HG03575 (cell line): ENCODE measurements around the gene PLA2G6.
"Not testable (repeated sequence)": the region's sequence is repeated elsewhere in the genome, so short reads cannot be mapped to it uniquely, and the experiment has no call there.

Experiments used
- ATAC-seq: cut with Tn5 transposase; IDR thresholded peaks from one replicate; pipeline ENCODE4 v1.9.1; 2021; ENCODE audit not compliant: unreplicated experiment, insufficient number of reproducible peaks, low FRiP score; ENCODE audit errors: extremely low read depth

The PLA2G6 gene

GRCh38 chr22:38172832-38173640 is 8.6 kb downstream of the PLA2G6 start:
- no peak for ATAC-seq

GRCh38 chr22:38171927-38172831 is 9.5 kb downstream of the PLA2G6 start:
- ATAC-seq: no peak

DNA sequence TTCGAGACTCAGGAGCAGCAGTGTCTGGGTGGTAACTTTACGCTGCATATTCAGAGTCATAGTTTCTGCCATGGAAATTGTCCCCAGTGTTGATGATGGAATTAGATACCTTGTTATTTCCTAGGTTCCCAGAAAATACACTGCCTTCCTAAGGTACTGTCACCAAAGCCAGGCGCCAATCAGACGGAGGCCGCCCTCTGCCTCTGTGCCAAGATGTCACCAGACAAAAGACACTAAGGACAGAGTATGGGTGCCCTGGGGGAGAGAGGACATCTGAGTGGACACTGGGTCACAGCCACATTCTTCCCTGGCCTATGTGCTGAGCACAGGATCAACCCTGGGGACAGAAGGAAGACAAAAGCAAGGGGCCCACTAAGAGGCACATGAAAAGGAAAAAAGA is 11.2 kb downstream of the PLA2G6 start:
- ATAC-seq: no peak

- ATAC-seq: no peak
Measured at GRCh38 chr22:38169116-38169515, 12.5 kb downstream of the PLA2G6 start.

- no peak for ATAC-seq
Measured at GRCh38 chr22:38167988-38168407, 13.6 kb downstream of the PLA2G6 start.

DNA sequence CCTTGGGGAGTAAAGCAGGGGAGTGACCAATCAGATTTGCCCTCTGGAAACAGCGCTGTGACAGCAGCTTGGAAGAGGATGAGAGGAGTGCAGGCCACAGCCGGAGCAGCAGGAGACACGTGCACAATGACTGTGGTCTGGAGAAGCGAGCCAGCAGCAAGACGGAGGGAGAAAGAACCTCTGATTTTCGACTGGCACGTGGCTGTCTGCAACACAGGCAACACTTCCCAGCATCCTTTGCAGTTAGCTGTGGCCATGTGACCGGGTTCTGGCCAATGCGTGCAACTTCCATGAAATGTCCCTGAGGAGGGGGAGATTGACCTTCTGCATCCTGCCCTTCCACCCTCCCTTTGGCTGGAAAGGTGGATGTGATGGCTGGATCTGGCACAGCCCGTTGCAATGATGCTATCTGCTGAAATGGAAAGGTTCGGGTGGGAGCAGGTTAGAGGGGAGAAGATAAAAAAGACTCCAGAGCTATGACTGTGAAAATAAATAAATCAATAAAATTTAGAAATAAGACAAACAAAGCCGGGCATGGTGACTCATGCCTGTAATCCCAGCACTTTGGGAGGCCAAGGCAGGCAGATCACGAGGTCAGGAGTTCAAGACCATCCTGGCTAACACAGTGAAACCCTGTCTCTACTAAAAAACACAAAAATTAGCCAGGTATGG is 15.6 kb downstream of the PLA2G6 start:
- ATAC-seq: no peak

- no peak for ATAC-seq
Measured at GRCh38 chr22:38164551-38164918, 17.1 kb downstream of the PLA2G6 start.

DNA sequence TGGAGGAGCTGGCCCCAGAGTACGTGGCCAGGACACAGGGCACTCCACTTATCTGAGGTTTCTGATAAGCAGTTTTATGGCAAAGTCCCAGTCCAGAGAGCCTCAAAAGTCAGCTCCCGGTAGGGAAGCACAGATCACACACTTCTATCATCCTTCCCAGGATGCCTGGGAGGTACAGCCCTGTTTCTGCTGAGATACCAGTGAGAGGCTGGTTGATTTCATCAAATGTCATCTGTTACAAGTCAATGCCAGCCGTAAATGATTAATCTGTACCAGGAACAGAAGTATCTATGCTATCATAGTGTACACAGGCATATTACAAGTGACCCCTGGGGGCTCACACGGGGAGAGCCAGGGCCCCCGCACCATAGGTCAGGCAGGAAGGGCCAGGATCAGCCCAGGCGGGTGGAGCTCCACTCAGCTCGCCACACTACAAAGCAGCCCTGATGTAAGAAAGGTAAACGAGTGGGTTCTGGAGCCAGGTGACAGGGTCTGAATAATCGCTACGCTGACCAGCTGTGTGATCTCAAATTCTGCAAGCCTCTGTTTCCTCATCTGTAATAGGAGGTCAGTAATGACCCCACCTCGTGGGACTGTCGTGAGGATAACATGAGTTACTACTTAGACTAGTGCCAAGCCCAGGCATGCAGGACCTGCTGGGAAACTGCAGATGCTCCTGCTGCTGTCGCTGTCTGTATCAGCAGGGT is 17.6 kb downstream of the PLA2G6 start:
- ATAC-seq: no peak

DNA sequence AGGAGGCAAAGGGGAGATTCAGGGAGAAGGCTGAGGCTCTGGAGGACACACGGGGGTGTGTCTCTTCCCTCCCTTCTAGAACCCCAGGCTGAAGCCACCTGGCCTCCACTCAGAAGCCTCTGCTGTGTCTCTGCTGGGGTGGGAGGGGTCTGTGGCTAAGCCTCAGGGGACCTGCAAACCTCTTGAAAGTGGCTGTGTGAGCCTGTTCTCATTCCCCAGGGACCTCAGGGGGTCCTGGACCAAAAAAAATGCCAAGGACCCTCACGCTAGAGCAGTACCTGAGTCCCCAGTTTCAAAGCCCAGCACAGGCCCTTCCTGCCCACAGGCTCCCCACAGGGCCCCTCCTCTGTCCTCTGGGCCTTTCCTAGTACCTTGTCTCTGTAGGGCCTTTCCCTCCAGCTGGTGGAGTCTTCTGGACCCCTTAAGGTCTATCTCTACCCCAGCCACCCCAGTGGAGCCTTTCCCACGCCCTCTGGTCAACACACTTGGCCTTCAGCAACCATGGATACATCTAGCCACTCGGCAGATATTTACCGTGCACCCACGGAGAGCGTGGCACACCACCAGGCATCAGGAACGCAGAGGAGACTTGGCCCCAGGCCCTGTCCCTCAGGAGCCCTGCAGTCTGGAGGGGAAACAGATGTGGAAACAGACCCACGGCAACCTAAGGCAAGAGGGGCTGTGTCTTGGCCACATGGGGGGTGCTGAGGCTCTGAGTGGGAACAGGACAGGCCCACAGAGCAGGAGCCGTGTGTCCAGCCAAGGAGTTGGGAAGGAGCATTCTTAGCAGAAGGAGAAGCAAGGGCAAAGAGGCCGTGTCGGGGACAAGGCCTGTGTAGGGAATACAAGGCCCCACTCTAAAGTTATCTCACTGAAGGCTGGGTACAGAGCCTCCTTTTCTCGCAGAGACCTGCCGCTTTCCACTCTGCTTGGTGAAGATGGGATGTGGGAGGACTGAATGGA is 18.5 kb downstream of the PLA2G6 start:
- ATAC-seq: no peak

DNA sequence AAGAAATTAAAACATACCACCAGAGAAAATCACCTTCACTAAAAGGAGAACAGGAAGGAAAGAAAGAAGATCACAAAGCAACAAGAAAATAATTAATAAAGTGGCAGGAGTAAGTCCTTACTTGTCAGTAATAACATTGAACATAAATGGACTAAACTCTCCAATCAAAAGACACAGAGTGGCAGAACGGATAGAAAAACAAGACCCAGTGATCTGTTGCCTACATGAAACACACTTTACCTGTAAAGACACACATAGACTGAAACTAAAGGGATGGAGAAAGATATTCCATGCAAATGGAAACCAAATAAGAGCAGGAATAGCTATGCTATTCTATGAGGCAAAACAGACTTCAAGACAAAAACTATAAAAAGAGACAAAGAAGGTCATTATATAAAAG is 25.9 kb downstream of the PLA2G6 start:
- ATAC-seq: no peak

- not testable (repeated sequence) for ATAC-seq
Measured at GRCh38 chr22:38154563-38154915, 27.1 kb downstream of the PLA2G6 start.

GRCh38 chr22:38153821-38154562 is 27.6 kb downstream of the PLA2G6 start:
- ATAC-seq: no peak

DNA sequence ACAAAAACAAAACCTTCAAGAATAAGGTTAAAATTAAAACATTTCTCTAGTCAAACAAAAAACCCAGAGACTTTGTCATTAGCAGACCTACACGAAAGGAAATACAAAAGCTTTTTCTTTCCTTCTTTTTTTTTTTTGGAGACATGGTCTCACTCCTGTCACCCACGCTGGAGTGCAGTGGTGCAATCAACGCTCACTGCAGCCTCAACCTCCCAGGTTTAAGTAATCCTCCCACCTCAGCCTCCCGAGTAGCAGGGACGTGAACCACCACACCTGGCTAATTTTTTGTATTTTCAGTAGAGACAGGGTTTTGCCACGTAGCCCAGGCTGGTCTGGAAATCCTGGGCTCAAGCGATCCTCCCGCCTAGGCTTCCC is 30.5 kb downstream of the PLA2G6 start:
- no peak for ATAC-seq

GRCh38 chr22:38148245-38148644 is 33.4 kb downstream of the PLA2G6 start:
- ATAC-seq: no peak

DNA sequence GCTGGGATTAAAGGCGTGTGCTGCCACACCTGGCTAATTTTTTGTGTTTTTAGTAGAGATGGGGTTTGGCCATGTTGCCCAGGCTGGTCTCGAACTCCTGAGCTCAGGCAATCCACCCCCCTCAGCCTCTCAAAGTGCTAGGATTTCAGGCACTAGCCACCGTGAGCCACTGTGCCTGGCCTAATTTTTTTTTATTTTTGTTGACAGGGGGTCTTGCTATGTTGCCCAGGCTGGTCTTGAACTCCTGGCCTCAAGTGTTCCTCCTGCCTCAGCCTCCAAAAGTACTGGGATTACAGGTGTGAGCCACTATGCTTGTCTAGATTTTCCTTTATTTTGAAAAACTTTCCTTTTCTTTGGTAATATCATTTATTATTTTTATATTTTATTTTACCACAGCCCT is 35.5 kb downstream of the PLA2G6 start:
- ATAC-seq: not testable (repeated sequence)

- no peak for ATAC-seq
Measured at GRCh38 chr22:38144025-38144405, 37.6 kb downstream of the PLA2G6 start.

DNA sequence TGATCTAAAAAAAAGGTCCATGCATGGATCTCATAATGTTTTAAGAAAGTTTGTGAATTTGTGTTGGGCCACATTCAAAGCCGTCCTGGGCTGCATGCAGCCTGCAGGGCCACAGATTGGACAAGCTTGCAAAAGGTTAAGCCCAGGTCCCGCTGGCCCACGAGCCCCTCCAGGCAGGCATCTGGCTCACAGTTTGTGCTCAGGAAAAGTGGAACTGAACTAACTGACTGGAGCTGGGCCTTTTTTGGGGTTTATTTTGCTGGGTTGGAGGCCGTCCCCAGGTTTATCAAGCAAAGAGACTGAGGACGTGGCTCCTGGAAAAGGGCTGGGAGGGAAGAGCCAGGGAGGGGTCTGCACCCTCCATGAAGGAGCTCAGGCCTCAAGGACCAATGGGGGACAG is 39.0 kb downstream of the PLA2G6 start:
- ATAC-seq: no peak
